HepG2 (cell line): ENCODE results near the gene TOP3B. TPM values are rescaled to one million over a fixed set of nuclear protein-coding genes. Genes with fewer than 3 reads are reported as not detected.

Experiments used
- ATAC-seq: fragments of 200-7000 bp; cut with Tn5 transposase; 3 replicates; pipeline ENCODE4 v1.9.1; 2020; ENCODE audit warnings: mild to moderate bottlenecking, moderate library complexity
- BruUV-seq: library from RNA; stranded (reverse); fragments of 400-500 nt; replicated peaks from 2 replicates; lab custom pipeline; 2021; lab: Mats Ljungman, UMichigan
- CTCF ChIA-PET: fragments of 300-600 bp; formaldehyde crosslinking; extraction: SDS; loops from one replicate; lab custom pipeline; 2021; ENCODE audit warnings: low total read pairs, inconsistent platforms, low intra/inter-chr PET ratio; lab: Yijun Ruan, JAX
- POLR2A ChIA-PET: fragments of 350-600 bp; sonication (Branson Sonifier 250); formaldehyde crosslinking; loops from one replicate; lab custom pipeline; 2020; ENCODE audit warnings: antibody characterized with exemption, inconsistent platforms; lab: Yijun Ruan, JAX
- DNase-seq: peaks from one replicate; pipeline ENCODE4 v3.0.0-alpha.2; 2015; ENCODE audit warnings: low spot score
- FAIRE-seq: peaks from 3 replicates; lab custom pipeline; 2011; peaks lifted over from hg19 to GRCh38; lab: Jason Lieb, UNC
- H2AFZ ChIP-seq: one replicate; pipeline ENCODE4 v1.6.1; 2011; ENCODE audit warnings: low read length, inconsistent platforms
- H3K27ac ChIP-seq: fragments of 300-600 bp; 3 replicates; pipeline ENCODE4 v1.8.0; 2011; ENCODE audit warnings: mixed run types, mild to moderate bottlenecking, mixed read lengths, low read length, inconsistent platforms; ENCODE audit not compliant: insufficient read depth; ENCODE audit errors: extremely low read length
- H3K27me3 ChIP-seq, 2 experiments: fragments of 200-600 bp in 1 of 2; 2 replicates in 1 of 2; 3 replicates in 1 of 2; pipeline versions ENCODE4 v1.6.0 to v1.8.0; 2011; ENCODE audit warnings: low read length in 2 of 2, mild to moderate bottlenecking in 2 of 2, moderate library complexity in 2 of 2, inconsistent platforms in 1 of 2; ENCODE audit not compliant: insufficient read depth in 2 of 2, control insufficient read depth in 1 of 2
- H3K36me3 ChIP-seq, 2 experiments: fragments of 200-600 bp in 1 of 2; replicated peaks in 1 of 2; 2 replicates in 1 of 2; 3 replicates in 1 of 2; pipeline versions ENCODE4 v1.5.1 to v1.8.0; 2011; ENCODE audit warnings: low read length in 2 of 2, inconsistent platforms in 1 of 2; ENCODE audit not compliant: insufficient read depth in 2 of 2, control insufficient read depth in 1 of 2
- H3K4me1 ChIP-seq: 2 replicates; pipeline ENCODE4 v1.5.1; 2012; ENCODE audit warnings: low read length, inconsistent platforms; ENCODE audit not compliant: insufficient read depth
- H3K4me2 ChIP-seq: 2 replicates; pipeline ENCODE4 v1.6.0; 2011; ENCODE audit warnings: low read depth, low read length, inconsistent platforms
- H3K4me3 ChIP-seq, 3 experiments: fragments of 200-600 bp in 1 of 3; sonication (generic), shearing (Covaris generic) in 1 of 3; replicated peaks in 1 of 3; 2 replicates each; pipeline ENCODE4 v1.5.1; 2011 to 2016; ENCODE audit warnings: low read length in 3 of 3, inconsistent platforms in 2 of 3, low read depth in 2 of 3, mild to moderate bottlenecking in 2 of 3, control low read depth in 1 of 3, mixed read lengths in 1 of 3; ENCODE audit not compliant: insufficient read depth in 1 of 3
- H3K79me2 ChIP-seq: one replicate; pipeline ENCODE4 v1.6.1; 2011; ENCODE audit warnings: low read length, inconsistent platforms; ENCODE audit not compliant: insufficient read depth
- H3K9ac ChIP-seq: 2 replicates; pipeline ENCODE4 v1.6.0; 2011; ENCODE audit warnings: mild to moderate bottlenecking, low read depth, low read length, inconsistent platforms; ENCODE audit not compliant: insufficient read depth
- H3K9me3 ChIP-seq: 2 replicates; pipeline ENCODE4 v1.5.1; 2012; ENCODE audit warnings: mild to moderate bottlenecking, low read length
- H4K20me1 ChIP-seq: 2 replicates; pipeline ENCODE4 v1.6.0; 2011; ENCODE audit warnings: inconsistent platforms, mild to moderate bottlenecking, low read length, moderate library complexity; ENCODE audit not compliant: insufficient read depth
- AKAP8 ChIP-seq: sonication (generic); formaldehyde crosslinking; IDR thresholded peaks from 2 replicates; pipeline ENCODE4 v1.5.1; 2020; ENCODE audit warnings: mild to moderate bottlenecking, missing genetic modification reagents
- ATF6 ChIP-seq: sonication (generic); formaldehyde crosslinking; conservative IDR thresholded peaks from 2 replicates; pipeline ENCODE4 v1.4.0; 2020; ENCODE audit warnings: missing genetic modification reagents
- FOXC1 ChIP-seq: sonication (generic); formaldehyde crosslinking; IDR thresholded peaks from 2 replicates; pipeline ENCODE4 v1.8.0; 2022; ENCODE audit warnings: mild to moderate bottlenecking, missing genetic modification reagents, borderline replicate concordance
- IRF9 ChIP-seq: sonication (generic); formaldehyde crosslinking; IDR thresholded peaks from 2 replicates; pipeline ENCODE4 v1.8.0; 2022; ENCODE audit warnings: missing genetic modification reagents, mild to moderate bottlenecking, borderline replicate concordance
- JDP2 ChIP-seq: sonication (generic); formaldehyde crosslinking; IDR thresholded peaks from 2 replicates; pipeline ENCODE4 v1.8.1; 2022; ENCODE audit warnings: missing genetic modification reagents, borderline replicate concordance
- JUNB ChIP-seq: sonication (generic); formaldehyde crosslinking; IDR thresholded peaks from 2 replicates; pipeline ENCODE4 v1.8.0; 2022; ENCODE audit warnings: missing genetic modification reagents, mild to moderate bottlenecking, borderline replicate concordance
- KDM5A ChIP-seq: fragments of 200-600 bp; sonication (generic); IDR thresholded peaks from 2 replicates; pipeline ENCODE4 v1.7.0; 2018; ENCODE audit warnings: antibody characterized with exemption, mild to moderate bottlenecking, low read length, borderline replicate concordance
- LRRFIP1 ChIP-seq: sonication (generic); formaldehyde crosslinking; conservative IDR thresholded peaks from 2 replicates; pipeline ENCODE4 v1.4.0; 2020; ENCODE audit warnings: missing genetic modification reagents
- SMARCC2 ChIP-seq: fragments of 450-650 bp; IDR thresholded peaks from 2 replicates; pipeline ENCODE4 v1.6.1; 2017; ENCODE audit warnings: antibody characterized with exemption, mild to moderate bottlenecking
- TGIF2 ChIP-seq: IDR thresholded peaks from 2 replicates; pipeline ENCODE4 v1.6.1; 2016; ENCODE audit warnings: control low read depth, missing compliant biosample characterization
- ZNF577 ChIP-seq: sonication (generic); formaldehyde crosslinking; IDR thresholded peaks from 2 replicates; pipeline ENCODE4 v1.4.0; 2020; ENCODE audit warnings: mild to moderate bottlenecking, low read depth, missing genetic modification reagents, borderline replicate concordance
- WGBS: methylation state at CpG from one replicate; pipeline ENCODE4 v1.1.6; 2017; ENCODE audit warnings: low lambda C conversion rate; 5-methylcytosine and 5-hydroxymethylcytosine counted together
- in situ Hi-C: cut with HindIII; loops from 2 replicates; pipeline ENCODE4 v1.10.0; 2017; ENCODE audit warnings: low pct_unique_long_range_greater_than_20kb; ENCODE audit not compliant: extremely low pct_ligation_motif_present
- intact Hi-C: fragments of 100-400 bp; cut with micrococcal nuclease; formaldehyde crosslinking; loops from one replicate; pipeline ENCODE4 v1.10.0; 2022; ENCODE audit not compliant: unreplicated experiment
- polyA plus RNA-seq, 8 experiments: library from polyadenylated mRNA; depleted of rRNA in 3 of 8; stranded (reverse) in 7 of 8; unstranded in 1 of 8; fragments of >200 nt; fragmentation: Illumina TruSeq in 4 of 8; extraction: Trizol in 4 of 8; gene quantifications; 2 replicates each; pipeline versions ENCODE4 v1.2.1 to v1.2.3, GENCODE V29; 2011 to 2016; ENCODE audit warnings: low read depth in 4 of 8, missing spikeins in 1 of 8, mixed read lengths in 1 of 8; ENCODE audit not compliant: insufficient read depth in 1 of 8
- total RNA-seq, 5 experiments: library from RNA; depleted of rRNA; stranded (reverse); fragments of >200 nt; fragmentation: Illumina TruSeq; extraction: Trizol; gene quantifications; 2 replicates each; pipeline ENCODE4 v1.2.3, GENCODE V29; 2016; ENCODE audit warnings: low read depth in 1 of 5

TOP3B gene
- total and polyA plus RNA-seq, 2 of the 13 experiments (the other 11 are each of a cell fraction or from before 2014, with no cell fraction given): 28.5 to 29.7 TPM

GRCh38 chr22:21921184-21921721, 61.3 kb downstream of the TOP3B start:
- BruUV-seq: no TSS peak
- Histone ChIP-seq H3K36me3 (peaks cover 0 to 6% of the 10 kb centered on the region in 2 experiments; a peak in 1 of 5 replicates), H3K4me2 (no peak overlapping the region), H3K4me3 (no peak overlapping the region), H3K4me1 (peaks cover 14% of the 10 kb centered on the region), H3K9me3 (no peaks in the 10 kb centered on the region), H3K27me3 (no peaks in the 10 kb centered on the region), H4K20me1 (no peaks in the 10 kb centered on the region), H2AFZ (no peak overlapping the region), H3K79me2 (no peaks in the 10 kb centered on the region), H3K27ac (no peak overlapping the region), H3K9ac (no peak overlapping the region)
- intact Hi-C loops (no loop called here), in situ Hi-C loops (no loop called here)
- FAIRE-seq (no peak), DNase-seq (no peak), ATAC-seq (no peak)
- TF ChIP-seq FOXC1 (CRISPR knock-in tag): no peak
- no peak for TF ChIP-seq KDM5A
- no peak for TF ChIP-seq ATF6 (CRISPR knock-in tag)
- no peak for TF ChIP-seq ZNF577 (CRISPR knock-in tag)
- TF ChIP-seq LRRFIP1: no peak
- TF ChIP-seq JDP2 (CRISPR knock-in tag): no peak
- TF ChIP-seq JUNB (CRISPR knock-in tag): no peak
- no peak for TF ChIP-seq IRF9 (CRISPR knock-in tag)
- no peak for TF ChIP-seq TGIF2 (CRISPR knock-in tag)
- no peak for TF ChIP-seq AKAP8 (CRISPR knock-in tag)
- TF ChIP-seq SMARCC2: no peak
- POLR2A ChIA-PET: no interaction called here
- 88% methylated on average over 8 of the region's 13 CpGs for WGBS
- CTCF ChIA-PET: no interaction called here
